H1 (cell line): ENCODE results near the gene ENAH. TPM values are rescaled to one million over a fixed set of nuclear protein-coding genes. Genes with fewer than 3 reads are reported as not detected.

Experiments used
- CTCF ChIA-PET: fragments of 300-600 bp; sonication (Branson Sonifier 250); formaldehyde crosslinking; loops from one replicate; lab custom pipeline; 2021; ENCODE audit not compliant: partially characterized antibody; lab: Charles Lee
- POLR2A ChIA-PET: fragments of 300-600 bp; sonication (Branson Sonifier 250); formaldehyde crosslinking; loops from one replicate; lab custom pipeline; 2021; ENCODE audit warnings: inconsistent platforms; ENCODE audit not compliant: partially characterized antibody; lab: Charles Lee
- DNase-seq, 2 experiments: peaks; one replicate each; pipeline versions ENCODE4 v3.0.0 to v3.0.0-alpha.2; 2010 to 2022; ENCODE audit warnings: low spot score in 2 of 2, low read depth in 1 of 2, mixed read lengths in 1 of 2
- FAIRE-seq: peaks from 2 replicates; lab custom pipeline; 2011; peaks lifted over from hg19 to GRCh38; lab: Jason Lieb, UNC
- H2AFZ ChIP-seq: 2 replicates; pipeline ENCODE4 v1.8.1; 2012; ENCODE audit warnings: low read length, inconsistent platforms
- H2AK5ac ChIP-seq: 2 replicates; pipeline ENCODE4 v1.6.1; 2013; ENCODE audit warnings: low read depth, low read length
- H2BK120ac ChIP-seq: replicated peaks from 2 replicates; pipeline ENCODE3; 2013; ENCODE audit warnings: low read depth, low read length, inconsistent platforms
- H2BK12ac ChIP-seq: 2 replicates; pipeline ENCODE4 v1.6.1; 2013; ENCODE audit warnings: low read depth, low read length
- H2BK15ac ChIP-seq: 2 replicates; pipeline ENCODE4 v1.6.1; 2013; ENCODE audit warnings: low read length
- H2BK20ac ChIP-seq: 2 replicates; pipeline ENCODE4 v1.6.1; 2013; ENCODE audit warnings: low read length
- H2BK5ac ChIP-seq: 2 replicates; pipeline ENCODE4 v1.6.1; 2013; ENCODE audit warnings: low read depth, low read length
- H3K14ac ChIP-seq: 2 replicates; pipeline ENCODE4 v1.6.1; 2013; ENCODE audit warnings: inconsistent platforms; ENCODE audit not compliant: insufficient read length
- H3K18ac ChIP-seq: 2 replicates; pipeline ENCODE4 v1.6.1; 2013; ENCODE audit warnings: low read length; ENCODE audit errors: extremely low read depth
- H3K23ac ChIP-seq: 2 replicates; pipeline ENCODE4 v1.6.1; 2013; ENCODE audit warnings: inconsistent platforms; ENCODE audit not compliant: insufficient read length
- H3K23me2 ChIP-seq: 2 replicates; pipeline ENCODE4 v1.6.1; 2013; ENCODE audit warnings: low read depth, low read length
- H3K27ac ChIP-seq: 2 replicates; pipeline ENCODE4 v1.6.1; 2011; ENCODE audit warnings: low read depth, low read length, inconsistent platforms
- H3K27me3 ChIP-seq, 4 experiments: replicated peaks in 1 of 4; 1 replicate in 1 of 4; 2 replicates in 3 of 4; pipeline versions ENCODE4 v1.6.1 to v1.8.1; 2011 to 2013; ENCODE audit warnings: low read length in 3 of 4, mild to moderate bottlenecking in 3 of 4, inconsistent platforms in 2 of 4, mixed read lengths in 2 of 4, moderate library complexity in 1 of 4; ENCODE audit not compliant: control insufficient read depth in 3 of 4, insufficient read depth in 3 of 4; ENCODE audit errors: extremely low read depth in 1 of 4
- H3K36me3 ChIP-seq, 4 experiments: 2 replicates each; pipeline versions ENCODE4 v1.6.1 to v1.8.1; 2011 to 2013; ENCODE audit warnings: mild to moderate bottlenecking in 4 of 4, low read length in 3 of 4, moderate library complexity in 2 of 4, control low read depth in 1 of 4, inconsistent platforms in 1 of 4; ENCODE audit not compliant: insufficient read depth in 4 of 4, control insufficient read depth in 2 of 4
- H3K4ac ChIP-seq: replicated peaks from 2 replicates; pipeline ENCODE3; 2013; ENCODE audit warnings: low read length, low read depth, mixed read lengths, inconsistent platforms; ENCODE audit not compliant: insufficient read length
- H3K4me1 ChIP-seq, 4 experiments: replicated peaks in 1 of 4; 1 replicate in 1 of 4; 2 replicates in 3 of 4; pipeline versions ENCODE4 v1.6.1 to v1.8.1; 2011 to 2013; ENCODE audit warnings: low read length in 3 of 4, inconsistent platforms in 2 of 4, mixed read lengths in 1 of 4; ENCODE audit not compliant: insufficient read depth in 4 of 4, control insufficient read depth in 3 of 4
- H3K4me2 ChIP-seq, 2 experiments: 2 replicates each; pipeline versions ENCODE4 v1.6.1 to v1.8.1; 2011 to 2013; ENCODE audit warnings: low read depth in 2 of 2, low read length in 2 of 2, control low read depth in 1 of 2, inconsistent platforms in 1 of 2, mild to moderate bottlenecking in 1 of 2; ENCODE audit not compliant: insufficient read depth in 1 of 2
- H3K4me3 ChIP-seq, 4 experiments: fragments of 200-600, 300-600 bp in 1 of 4; sonication (generic), shearing (Covaris generic), sonication (Bioruptor Twin) in 1 of 4; 2 replicates each; pipeline versions ENCODE4 v1.5.1 to v1.8.1; 2011 to 2016; ENCODE audit warnings: low read length in 4 of 4, low read depth in 3 of 4, control low read depth in 2 of 4, inconsistent platforms in 2 of 4, mild to moderate bottlenecking in 2 of 4, mixed read lengths in 1 of 4, moderate library complexity in 1 of 4; ENCODE audit not compliant: insufficient read depth in 2 of 4; ENCODE audit errors: extremely low read depth in 1 of 4
- H3K56ac ChIP-seq: replicated peaks from 2 replicates; pipeline ENCODE3; 2013; ENCODE audit warnings: low read depth, mild to moderate bottlenecking, mixed read lengths, low read length, inconsistent platforms; ENCODE audit not compliant: insufficient read length
- H3K79me1 ChIP-seq: 2 replicates; pipeline ENCODE4 v1.6.1; 2013; ENCODE audit warnings: low read depth, low read length, control low read depth
- H3K79me2 ChIP-seq, 2 experiments: 2 replicates each; pipeline versions ENCODE4 v1.6.1 to v1.8.1; 2012 to 2013; ENCODE audit warnings: low read length in 2 of 2, mild to moderate bottlenecking in 2 of 2, inconsistent platforms in 1 of 2; ENCODE audit not compliant: insufficient read depth in 2 of 2, control insufficient read depth in 1 of 2
- H3K9ac ChIP-seq, 4 experiments: replicated peaks in 1 of 4; 1 replicate in 1 of 4; 2 replicates in 3 of 4; pipeline versions ENCODE4 v1.6.1 to v1.8.1; 2011 to 2013; ENCODE audit warnings: low read depth in 3 of 4, low read length in 3 of 4, control low read depth in 2 of 4, mild to moderate bottlenecking in 2 of 4, moderate library complexity in 2 of 4, inconsistent platforms in 1 of 4; ENCODE audit errors: extremely low read depth in 1 of 4
- H3K9me3 ChIP-seq, 2 experiments: 2 replicates each; pipeline versions ENCODE4 v1.6.1 to v1.8.1; 2012 to 2013; ENCODE audit warnings: mild to moderate bottlenecking in 2 of 2, moderate library complexity in 2 of 2, control low read depth in 1 of 2, inconsistent platforms in 1 of 2, low read depth in 1 of 2, low read length in 1 of 2, mixed read lengths in 1 of 2; ENCODE audit not compliant: insufficient read depth in 2 of 2
- H4K20me1 ChIP-seq, 2 experiments: replicated peaks in 1 of 2; 2 replicates each; pipeline versions ENCODE3 to v1.8.1; 2011 to 2013; ENCODE audit warnings: inconsistent platforms in 2 of 2, low read length in 2 of 2, mild to moderate bottlenecking in 1 of 2; ENCODE audit not compliant: insufficient read depth in 2 of 2, control insufficient read depth in 1 of 2
- H4K5ac ChIP-seq: 2 replicates; pipeline ENCODE4 v1.6.1; 2013; ENCODE audit warnings: low read length, low read depth, mixed read lengths, inconsistent platforms; ENCODE audit not compliant: insufficient read length
- H4K8ac ChIP-seq: 2 replicates; pipeline ENCODE4 v1.8.0; 2013; ENCODE audit warnings: mild to moderate bottlenecking, moderate library complexity, low read length, inconsistent platforms; ENCODE audit not compliant: insufficient read depth; ENCODE audit errors: extremely low read depth
- H4K91ac ChIP-seq: replicated peaks from 2 replicates; pipeline ENCODE3; 2013; ENCODE audit warnings: low read length, mixed read lengths, inconsistent platforms; ENCODE audit not compliant: insufficient read length
- CBX5 ChIP-seq: fragments of 300-800, 300-1000 bp; sonication (generic); IDR thresholded peaks from 2 replicates; pipeline ENCODE4 v1.7.1; 2016; ENCODE audit warnings: antibody characterized with exemption, low read length, low read depth
- CHD2 ChIP-seq: IDR thresholded peaks from 2 replicates; pipeline ENCODE4 v1.6.1; 2012; ENCODE audit warnings: low read length, improper control_type of control experiment
- GABPA ChIP-seq: IDR thresholded peaks from 2 replicates; pipeline ENCODE4 v1.6.1; 2011; ENCODE audit warnings: mild to moderate bottlenecking, low read length, moderate library complexity, borderline replicate concordance; ENCODE audit not compliant: insufficient read depth
- PHF8 ChIP-seq: fragments of 200-600 bp; sonication (generic); conservative IDR thresholded peaks from 2 replicates; pipeline ENCODE4 v1.7.1; 2012; ENCODE audit warnings: low read depth, mild to moderate bottlenecking, inconsistent platforms, low read length, moderate library complexity
- RAD21 ChIP-seq, 2 experiments: IDR thresholded peaks in 1 of 2; conservative IDR thresholded peaks in 1 of 2; 2 replicates each; pipeline ENCODE4 v1.6.1; 2011; ENCODE audit warnings: low read depth in 2 of 2, low read length in 2 of 2, improper control_type of control experiment in 1 of 2, inconsistent platforms in 1 of 2, mild to moderate bottlenecking in 1 of 2, moderate library complexity in 1 of 2
- RFX5 ChIP-seq: IDR thresholded peaks from 2 replicates; pipeline ENCODE4 v1.6.1; 2011; ENCODE audit warnings: low read depth, low read length, improper control_type of control experiment, borderline replicate concordance
- RNF2 ChIP-seq: fragments of 200-900, 300-1000 bp; sonication (generic); IDR thresholded peaks from 2 replicates; pipeline ENCODE4 v1.7.1; 2016; ENCODE audit warnings: borderline replicate concordance, low read depth, mild to moderate bottlenecking, antibody characterized with exemption, low read length; ENCODE audit not compliant: poor library complexity, severe bottlenecking; ENCODE audit errors: missing control alignments
- RXRA ChIP-seq: IDR thresholded peaks from 2 replicates; pipeline ENCODE4 v1.6.1; 2011; ENCODE audit warnings: low read depth, mild to moderate bottlenecking, low read length, moderate library complexity; ENCODE audit not compliant: insufficient read depth
- SIRT6 ChIP-seq: IDR thresholded peaks from one replicate; pipeline ENCODE4 v1.7.1; 2012; ENCODE audit warnings: low read length, inconsistent platforms
- SUZ12 ChIP-seq: fragments of 200-600 bp; sonication (generic); IDR thresholded peaks from 2 replicates; pipeline ENCODE4 v1.6.1; 2012; ENCODE audit warnings: mild to moderate bottlenecking, inconsistent platforms, low read length, moderate library complexity, mixed read lengths
- TEAD4 ChIP-seq: IDR thresholded peaks from 2 replicates; pipeline ENCODE4 v1.6.1; 2012; ENCODE audit warnings: low read depth, low read length, inconsistent platforms, mixed read lengths
- YY1 ChIP-seq: IDR thresholded peaks from 2 replicates; pipeline ENCODE4 v1.6.1; 2011; ENCODE audit warnings: low read depth, mild to moderate bottlenecking, low read length
- WGBS, 2 experiments: shearing (Covaris generic) in 1 of 2; methylation state at CpG; one replicate each; pipeline versions ENCODE4 v1.1.6 to v1.1.7; 2013 to 2015; ENCODE audit warnings: low lambda C conversion rate in 2 of 2, mixed read lengths in 2 of 2, inconsistent platforms in 1 of 2, low coverage in 1 of 2, missing lambda C conversion rate in 1 of 2; ENCODE audit not compliant: insufficient replicate concordance in 2 of 2, insufficient coverage in 1 of 2, insufficient read length in 1 of 2; ENCODE audit errors: extremely low coverage in 1 of 2, missing lambda C conversion rate in 1 of 2; 5-methylcytosine and 5-hydroxymethylcytosine counted together
- polyA plus RNA-seq, 7 experiments: library from polyadenylated mRNA; depleted of rRNA in 3 of 7; stranded (reverse) in 5 of 7; unstranded in 2 of 7; fragments of >200 nt in 5 of 7; fragments of 200-250 nt in 2 of 7; gene quantifications; 1 replicate in 5 of 7; 2 replicates in 1 of 7; 4 replicates in 1 of 7; pipeline versions ENCODE4 v1.2.1 to v1.2.3, GENCODE V29; 2011 to 2013; ENCODE audit warnings: missing spikeins in 2 of 7, mixed read lengths in 2 of 7
- total RNA-seq: library from RNA; stranded (reverse); fragmentation: NEBNext Ultra II Directional; extraction: Animal tissue kit (Norgen Biotek cat#: 25700); gene quantifications from 2 replicates; pipeline ENCODE4 v1.2.1, GENCODE V29; 2021
- TF ChIP-seq, protein P1 (sequence below): IDR thresholded peaks from 2 replicates; pipeline ENCODE4 v1.6.1; 2011; ENCODE audit warnings: low read depth, mild to moderate bottlenecking, low read length; ENCODE audit not compliant: insufficient read depth

Gene ENAH
- total and polyA plus RNA-seq, 2 of the 8 experiments (the other 6 are each of a cell fraction or from before 2014, with no cell fraction given) = 39.1 to 335 TPM

DNA sequence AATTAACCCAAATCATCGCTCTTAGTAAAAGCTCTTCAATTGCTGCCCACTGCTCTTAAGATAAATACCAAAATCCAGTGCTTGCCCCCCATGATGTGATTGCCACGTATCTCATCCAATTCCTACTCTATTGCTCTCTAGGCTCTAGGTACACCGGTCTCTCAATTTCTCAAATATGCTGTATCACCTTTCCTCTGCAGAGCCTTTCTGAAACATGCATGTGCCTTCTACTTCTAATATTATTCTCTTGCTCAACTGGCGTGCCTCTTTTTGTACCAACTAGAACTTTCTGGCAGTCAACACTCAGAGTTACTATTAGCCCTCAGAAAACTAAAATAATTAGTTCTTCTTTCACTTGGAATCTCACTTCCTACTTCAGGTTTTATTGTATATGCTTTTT, 113.3 kb downstream of the ENAH start:
- Histone ChIP-seq H4K20me1 (peaks cover 13 to 16% of the 10 kb centered on the region in 2 experiments), H3K36me3 (no peaks in the 10 kb centered on the region), H3K9me3 (no peaks in the 10 kb centered on the region), H3K18ac (no peak overlapping the region), H2BK120ac (no peak overlapping the region), H2AK5ac (no peak overlapping the region), H3K4ac (no peak overlapping the region), H3K23me2 (no peaks in the 10 kb centered on the region), H4K5ac (no peak overlapping the region), H3K27me3 (no peaks in the 10 kb centered on the region), H3K14ac (no peak overlapping the region), H3K56ac (no peak overlapping the region), H3K4me1 (peaks cover 2 to 13% (median 9%) of the 10 kb centered on the region in 4 experiments; a peak in 5 of 7 replicates), H2BK12ac (no peak overlapping the region), H3K79me2 (peaks cover 0 to 98% of the 10 kb centered on the region in 2 experiments; a peak in 3 of 4 replicates), H3K23ac (no peak overlapping the region), H4K8ac (no peak overlapping the region), H3K9ac (no peak overlapping the region), H2BK5ac (no peak overlapping the region), H3K4me2 (no peak overlapping the region), H4K91ac (no peak overlapping the region), H2BK15ac (no peak overlapping the region), H3K79me1 (peaks cover 3% of the 10 kb centered on the region), H3K4me3 (no peak overlapping the region), H2BK20ac (no peak overlapping the region), H2AFZ (no peak overlapping the region), H3K27ac (no peak overlapping the region)
- no peak for TF ChIP-seq CBX5
- TF ChIP-seq RXRA = no peak
- TF ChIP-seq TEAD4 = no peak
- TF ChIP-seq RNF2 = no peak
- no peak for TF ChIP-seq SUZ12
- no peak for TF ChIP-seq PHF8
- no peak for TF ChIP-seq RAD21 (IDR thresholded peaks at IDR 0.05 in 1 of 2, conservative IDR thresholded peaks at IDR 0.05 in 1 of 2; ENCODE audit: low read depth in 2 of 2, low read length in 2 of 2)
- TF ChIP-seq SIRT6 = no peak
- TF ChIP-seq, protein P1, sequence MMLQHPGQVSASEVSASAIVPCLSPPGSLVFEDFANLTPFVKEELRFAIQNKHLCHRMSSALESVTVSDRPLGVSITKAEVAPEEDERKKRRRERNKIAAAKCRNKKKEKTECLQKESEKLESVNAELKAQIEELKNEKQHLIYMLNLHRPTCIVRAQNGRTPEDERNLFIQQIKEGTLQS = no peak
- TF ChIP-seq CHD2 = no peak
- TF ChIP-seq GABPA = no peak
- no peak for TF ChIP-seq RFX5
- TF ChIP-seq YY1 = no peak
- ChIA-PET CTCF (interaction anchor here (0.5 to 1.1 kb wide), 4 partner anchors 9 to 103 kb away, joined by 3 to 4 read pairs (median 3); no protein-coding TSS in a partner anchor), POLR2A (interaction anchor here (1.0 to 1.6 kb wide), 3 partner anchors 8 to 113 kb away, joined by 3 to 6 read pairs (median 3); partner anchors contain the start of gene ENAH)
- 87% methylated on average over 4 of the region's 4 CpGs; no CpG with 5 or more reads in 1 of the 2 experiments for WGBS, 2 experiments
- FAIRE-seq (no peak), DNase-seq (no peak)
